ENCODE data around the gene NSG1.
"Not testable (repeated sequence)": the region's sequence is repeated elsewhere in the genome, so short reads cannot be mapped to it uniquely, and the experiment has no call there.

The NSG1 gene

GRCh38 chr4:4459181-4459580, 72.3 kb downstream of the NSG1 start:
- Histone ChIP-seq H3K4me1 (ENCODE audit: control insufficient read depth, insufficient read depth, low read length) (peaks cover 13% of the 10 kb centered on the region), H3K4me3 (ENCODE audit: low read length) (no peak overlapping the region), H3K9me3 (ENCODE audit: control insufficient read depth, insufficient read depth, low read length) (no peaks in the 10 kb centered on the region), H3K27me3 (ENCODE audit: control insufficient read depth, insufficient read depth, low read length) (no peaks in the 10 kb centered on the region), H3K36me3 (ENCODE audit: control insufficient read depth, insufficient read depth, low read length) (0 out of 2 replicates have a peak, but pooled peaks cover 2% of the 10 kb centered on the region), H3K27ac (ENCODE audit: low read length) (no peak overlapping the region)
- WGBS (ENCODE audit: insufficient coverage, insufficient read length): no CpG with 5 or more reads among the region's 5 CpGs
- no peak for DNase-seq (ENCODE audit: low read depth, low spot score)

- no peak for DNase-seq (ENCODE audit: low read depth, low spot score)
These were observed 73.9 kb downstream of the NSG1 start for GRCh38 chr4:4460759-4461158.

GRCh38 chr4:4461178-4461577, 74.3 kb downstream of the NSG1 start:
- H3K9me3 ChIP-seq (ENCODE audit: control insufficient read depth, insufficient read depth, low read length): no peaks in the 10 kb centered on the region
- H3K4me3 ChIP-seq (ENCODE audit: low read length): no peak overlapping the region
- H3K27ac ChIP-seq (ENCODE audit: low read length): no peak overlapping the region
- H3K27me3 ChIP-seq (ENCODE audit: control insufficient read depth, insufficient read depth, low read length): no peaks in the 10 kb centered on the region
- H3K36me3 ChIP-seq (ENCODE audit: control insufficient read depth, insufficient read depth, low read length): 0 out of 2 replicates have a peak, but pooled peaks cover 2% of the 10 kb centered on the region
- peaks cover 13% of the 10 kb centered on the region for H3K4me1 ChIP-seq (ENCODE audit: control insufficient read depth, insufficient read depth, low read length)
- DNase-seq (ENCODE audit: low read depth, low spot score): no peak

More at GRCh38 chr4:4460759-4461158, 73.9 kb downstream of the NSG1 start:
- Histone ChIP-seq H3K9me3 (ENCODE audit: control insufficient read depth, insufficient read depth, low read length) (no peaks in the 10 kb centered on the region), H3K4me1 (ENCODE audit: control insufficient read depth, insufficient read depth, low read length) (peaks cover 13% of the 10 kb centered on the region), H3K36me3 (ENCODE audit: control insufficient read depth, insufficient read depth, low read length) (0 out of 2 replicates have a peak, but pooled peaks cover 2% of the 10 kb centered on the region), H3K4me3 (ENCODE audit: low read length) (no peak overlapping the region), H3K27ac (ENCODE audit: low read length) (no peak overlapping the region), H3K27me3 (ENCODE audit: control insufficient read depth, insufficient read depth, low read length) (no peaks in the 10 kb centered on the region)
- no CpG with 5 or more reads among the region's 6 CpGs for WGBS (ENCODE audit: insufficient coverage, insufficient read length)

- Histone ChIP-seq H3K4me1 (ENCODE audit: control insufficient read depth, insufficient read depth, low read length) (peaks cover 9% of the 10 kb centered on the region; the same call in 1 of the 2 replicates), H3K27me3 (ENCODE audit: control insufficient read depth, insufficient read depth, low read length) (no peaks in the 10 kb centered on the region), H3K9me3 (ENCODE audit: control insufficient read depth, insufficient read depth, low read length) (no peaks in the 10 kb centered on the region), H3K4me3 (ENCODE audit: low read length) (no peak overlapping the region), H3K36me3 (ENCODE audit: control insufficient read depth, insufficient read depth, low read length) (no peaks in the 10 kb centered on the region), H3K27ac (ENCODE audit: low read length) (no peak overlapping the region)
- DNase-seq (ENCODE audit: low read depth, low spot score): no peak
- no CpG with 5 or more reads among the region's 5 CpGs for WGBS (ENCODE audit: insufficient coverage, insufficient read length)
These were observed 74.9 kb downstream of the NSG1 start for GRCh38 chr4:4461850-4462249.

GRCh38 chr4:4462970-4463369, 76.1 kb downstream of the NSG1 start:
- no peak overlapping the region for H3K27ac ChIP-seq (ENCODE audit: low read length)

GRCh38 chr4:4465238-4465637, 78.3 kb downstream of the NSG1 start:
- H3K27me3 ChIP-seq (ENCODE audit: control insufficient read depth, insufficient read depth, low read length); H3K4me3 ChIP-seq (ENCODE audit: low read length); H3K4me1 ChIP-seq (ENCODE audit: control insufficient read depth, insufficient read depth, low read length); H3K27ac ChIP-seq (ENCODE audit: low read length); DNase-seq (ENCODE audit: low read depth, low spot score); H3K36me3 ChIP-seq (ENCODE audit: control insufficient read depth, insufficient read depth, low read length); H3K9me3 ChIP-seq (ENCODE audit: control insufficient read depth, insufficient read depth, low read length): not testable (repeated sequence)
- no CpG with 5 or more reads among the region's 3 CpGs for WGBS (ENCODE audit: insufficient coverage, insufficient read length)

More at GRCh38 chr4:4462970-4463369, 76.1 kb downstream of the NSG1 start:
- Histone ChIP-seq H3K36me3 (ENCODE audit: control insufficient read depth, insufficient read depth, low read length) (no peaks in the 10 kb centered on the region), H3K4me1 (ENCODE audit: control insufficient read depth, insufficient read depth, low read length) (peaks cover 7% of the 10 kb centered on the region; the same call in 1 of the 2 replicates), H3K9me3 (ENCODE audit: control insufficient read depth, insufficient read depth, low read length) (no peaks in the 10 kb centered on the region), H3K4me3 (ENCODE audit: low read length) (no peak overlapping the region), H3K27me3 (ENCODE audit: control insufficient read depth, insufficient read depth, low read length) (no peaks in the 10 kb centered on the region)
- WGBS (ENCODE audit: insufficient coverage, insufficient read length): no CpG with 5 or more reads among the region's 3 CpGs
- no peak for DNase-seq (ENCODE audit: low read depth, low spot score)
